GM12878 (cell line): Measurements from ENCODE around the gene CDK4. TPM values are rescaled to one million over a fixed set of nuclear protein-coding genes. Genes with fewer than 3 reads are reported as not detected.

Experiments used
- ATAC-seq: fragments of 200-7000 bp; cut with Tn5 transposase; 3 replicates; pipeline ENCODE4 v1.9.1; 2020; ENCODE audit warnings: mild to moderate bottlenecking, moderate library complexity
- BruUV-seq: library from RNA; stranded (reverse); fragments of 400-500 nt; replicated peaks from 2 replicates; lab custom pipeline; 2021; lab: Mats Ljungman, UMichigan
- CTCF ChIA-PET: fragments of 300-600 bp; sonication (Branson Sonifier 250); formaldehyde crosslinking; extraction: SDS; loops from one replicate; lab custom pipeline; 2021; ENCODE audit warnings: inconsistent platforms; lab: Yijun Ruan, JAX
- POLR2A ChIA-PET: fragments of 350-600 bp; formaldehyde crosslinking; extraction: SDS; loops from one replicate; lab custom pipeline; 2021; ENCODE audit warnings: inconsistent platforms; lab: Charles Lee
- RAD21 ChIA-PET: fragments of 300-600 bp; sonication (Branson Sonifier 250); formaldehyde crosslinking; loops from one replicate; lab custom pipeline; 2023; ENCODE audit warnings: antibody characterized with exemption; ENCODE audit not compliant: unreplicated experiment; lab: Charles Lee
- SMC1A ChIA-PET: fragments of 300-600 bp; sonication (Branson Sonifier 250); formaldehyde crosslinking; loops from one replicate; lab custom pipeline; 2023; ENCODE audit not compliant: unreplicated experiment, uncharacterized antibody; lab: Charles Lee
- DNase-seq: peaks from one replicate; pipeline ENCODE4 v3.0.0-alpha.2; 2011; ENCODE audit warnings: low read depth, low spot score
- FAIRE-seq: peaks from 3 replicates; lab custom pipeline; 2011; peaks lifted over from hg19 to GRCh38; lab: Jason Lieb, UNC
- H2AFZ ChIP-seq: 2 replicates; pipeline ENCODE4 v1.6.0; 2011; ENCODE audit warnings: low read depth, low read length, control low read depth; ENCODE audit not compliant: control insufficient read depth
- H3K27ac ChIP-seq: 2 replicates; pipeline ENCODE4 v1.5.1; 2011; ENCODE audit warnings: control low read depth; ENCODE audit not compliant: control insufficient read depth, insufficient read depth
- H3K27me3 ChIP-seq, 2 experiments: replicated peaks in 1 of 2; 2 replicates each; pipeline versions ENCODE4 v1.6.0 to v1.6.1; 2011; ENCODE audit warnings: low read length in 1 of 2; ENCODE audit not compliant: control insufficient read depth in 2 of 2, insufficient read depth in 2 of 2
- H3K36me3 ChIP-seq, 2 experiments: 2 replicates each; pipeline ENCODE4 v1.5.1; 2011; ENCODE audit warnings: low read length in 1 of 2; ENCODE audit not compliant: control insufficient read depth in 2 of 2, insufficient read depth in 2 of 2
- H3K4me1 ChIP-seq: 2 replicates; pipeline ENCODE4 v1.6.1; 2011; ENCODE audit warnings: mild to moderate bottlenecking, low read length, moderate library complexity, mixed read lengths; ENCODE audit not compliant: control insufficient read depth, insufficient read depth
- H3K4me2 ChIP-seq: 2 replicates; pipeline ENCODE4 v1.6.0; 2011; ENCODE audit warnings: control low read depth; ENCODE audit not compliant: control insufficient read depth, insufficient read depth
- H3K4me3 ChIP-seq: fragments of 200-600 bp; sonication (generic); 2 replicates; pipeline ENCODE4 v1.5.1; 2016
- H3K79me2 ChIP-seq: 2 replicates; pipeline ENCODE4 v1.6.0; 2011; ENCODE audit warnings: low read length; ENCODE audit not compliant: control insufficient read depth, insufficient read depth
- H3K9ac ChIP-seq: 2 replicates; pipeline ENCODE4 v1.8.0; 2011; ENCODE audit warnings: low read length, control low read depth, mixed read lengths; ENCODE audit not compliant: control insufficient read depth, insufficient read depth
- H3K9me3 ChIP-seq: replicated peaks from 3 replicates; pipeline ENCODE4 v1.5.1; 2011; ENCODE audit warnings: mild to moderate bottlenecking, low read length; ENCODE audit not compliant: control insufficient read depth, insufficient read depth
- H4K20me1 ChIP-seq: 2 replicates; pipeline ENCODE4 v1.6.0; 2011; ENCODE audit not compliant: control insufficient read depth, insufficient read depth
- BACH1 ChIP-seq: fragments of 450-650 bp; IDR thresholded peaks from 2 replicates; pipeline ENCODE4 v1.6.1; 2017; ENCODE audit warnings: mild to moderate bottlenecking, borderline replicate concordance
- EGR1 ChIP-seq, 2 experiments: IDR thresholded peaks; 1 replicate in 1 of 2; 2 replicates in 1 of 2; pipeline ENCODE4 v1.6.1; 2011 to 2012; ENCODE audit warnings: low read depth in 2 of 2, low read length in 2 of 2, borderline replicate concordance in 1 of 2, mild to moderate bottlenecking in 1 of 2, moderate library complexity in 1 of 2
- EZH2 ChIP-seq: IDR thresholded peaks from 2 replicates; pipeline ENCODE4 v1.6.1; 2012; ENCODE audit warnings: low read depth, mild to moderate bottlenecking, control low read depth, inconsistent platforms, low read length, borderline replicate concordance; ENCODE audit not compliant: control insufficient read depth
- FOXK2 ChIP-seq: fragments of 450-650 bp; IDR thresholded peaks from 2 replicates; pipeline ENCODE4 v1.6.1; 2017; ENCODE audit warnings: mild to moderate bottlenecking, moderate library complexity
- FOXM1 ChIP-seq: IDR thresholded peaks from 2 replicates; pipeline ENCODE4 v1.6.1; 2012; ENCODE audit warnings: low read depth, mild to moderate bottlenecking, inconsistent platforms, low read length, moderate library complexity
- GATAD2B ChIP-seq: fragments of 450-650 bp; conservative IDR thresholded peaks from 2 replicates; pipeline ENCODE4 v1.6.1; 2017; ENCODE audit warnings: low read depth, mild to moderate bottlenecking, moderate library complexity
- MAX ChIP-seq: IDR thresholded peaks from 2 replicates; pipeline ENCODE4 v1.6.1; 2012; ENCODE audit warnings: low read depth, low read length, improper control_type of control experiment
- MYC ChIP-seq: IDR thresholded peaks from 2 replicates; pipeline ENCODE4 v1.6.1; 2011; ENCODE audit warnings: mild to moderate bottlenecking, low read length, moderate library complexity, inconsistent platforms; ENCODE audit not compliant: insufficient read depth, insufficient replicate concordance, insufficient read length, severe bottlenecking
- NR2F1 ChIP-seq: fragments of 450-650 bp; conservative IDR thresholded peaks from 2 replicates; pipeline ENCODE4 v1.6.1; 2017; ENCODE audit warnings: mild to moderate bottlenecking
- PAX8 ChIP-seq: fragments of 450-650 bp; IDR thresholded peaks from 2 replicates; pipeline ENCODE4 v1.6.1; 2017; ENCODE audit warnings: mild to moderate bottlenecking, moderate library complexity
- RBBP5 ChIP-seq: fragments of 200-600 bp; sonication (generic); conservative IDR thresholded peaks from 2 replicates; pipeline ENCODE4 v1.6.1; 2016
- TAF1 ChIP-seq: IDR thresholded peaks from 2 replicates; pipeline ENCODE4 v1.6.1; 2011; ENCODE audit warnings: mild to moderate bottlenecking, low read depth, low read length, borderline replicate concordance
- TARDBP ChIP-seq: IDR thresholded peaks from 2 replicates; pipeline ENCODE4 v1.6.1; 2016; ENCODE audit warnings: borderline replicate concordance
- USF1 ChIP-seq: IDR thresholded peaks from 2 replicates; pipeline ENCODE4 v1.6.1; 2011; ENCODE audit warnings: borderline replicate concordance, low read depth, mild to moderate bottlenecking, moderate library complexity, mixed read lengths, low read length; ENCODE audit not compliant: insufficient read depth; ENCODE audit errors: extremely low read length
- ZNF622 ChIP-seq: fragments of 450-650 bp; IDR thresholded peaks from 2 replicates; pipeline ENCODE4 v1.6.1; 2017; ENCODE audit warnings: mild to moderate bottlenecking, inconsistent platforms
- WGBS: methylation state at CpG from one replicate; pipeline ENCODE4 v1.1.6; 2016; ENCODE audit warnings: low lambda C conversion rate; ENCODE audit not compliant: insufficient replicate concordance, insufficient coverage; ENCODE audit errors: missing lambda C conversion rate; 5-methylcytosine and 5-hydroxymethylcytosine counted together
- in situ Hi-C: fragments of 300-500 bp; cut with MboI; formaldehyde crosslinking; loops from 9 replicates; pipeline ENCODE4 v1.14.3; 2018; ENCODE audit warnings: mixed read lengths
- intact Hi-C: fragments of 100-400 bp; cut with micrococcal nuclease; formaldehyde crosslinking; loops from one replicate; pipeline ENCODE4 v1.14.2; 2022; ENCODE audit not compliant: unreplicated experiment
- polyA plus RNA-seq, 11 experiments: library from polyadenylated mRNA; depleted of rRNA in 4 of 11; unstranded in 6 of 11; stranded (reverse) in 5 of 11; fragments of >200 nt; fragmentation: Nextera tagmentation in 4 of 11; fragmentation: Illumina TruSeq in 1 of 11; extraction: Ambion mirVana in 4 of 11; extraction: Trizol in 1 of 11; gene quantifications; 1 replicate in 1 of 11; 2 replicates in 10 of 11; pipeline versions ENCODE4 v1.2.1 to v1.2.3, GENCODE V29; 2011 to 2016; ENCODE audit warnings: inconsistent platforms in 2 of 11, missing spikeins in 2 of 11, low read depth in 1 of 11
- total RNA-seq, 4 experiments: library from RNA; depleted of rRNA in 3 of 4; stranded (reverse); fragments of >200 nt in 3 of 4; fragmentation: Illumina TruSeq in 1 of 4; extraction: Trizol in 1 of 4; gene quantifications; 2 replicates each; pipeline versions ENCODE4 v1.2.1 to v1.2.3, GENCODE V29; 2013 to 2021
- TF ChIP-seq, protein P1 (sequence below): fragments of 450-650 bp; conservative IDR thresholded peaks from 2 replicates; pipeline ENCODE4 v1.6.1; 2017; ENCODE audit warnings: mild to moderate bottlenecking, moderate library complexity

CDK4 gene
- total and polyA plus RNA-seq, 10 of the 15 experiments (the other 5 are each of a cell fraction or from before 2014, with no cell fraction given): 26.1 to 385 (median 221) TPM

DNA sequence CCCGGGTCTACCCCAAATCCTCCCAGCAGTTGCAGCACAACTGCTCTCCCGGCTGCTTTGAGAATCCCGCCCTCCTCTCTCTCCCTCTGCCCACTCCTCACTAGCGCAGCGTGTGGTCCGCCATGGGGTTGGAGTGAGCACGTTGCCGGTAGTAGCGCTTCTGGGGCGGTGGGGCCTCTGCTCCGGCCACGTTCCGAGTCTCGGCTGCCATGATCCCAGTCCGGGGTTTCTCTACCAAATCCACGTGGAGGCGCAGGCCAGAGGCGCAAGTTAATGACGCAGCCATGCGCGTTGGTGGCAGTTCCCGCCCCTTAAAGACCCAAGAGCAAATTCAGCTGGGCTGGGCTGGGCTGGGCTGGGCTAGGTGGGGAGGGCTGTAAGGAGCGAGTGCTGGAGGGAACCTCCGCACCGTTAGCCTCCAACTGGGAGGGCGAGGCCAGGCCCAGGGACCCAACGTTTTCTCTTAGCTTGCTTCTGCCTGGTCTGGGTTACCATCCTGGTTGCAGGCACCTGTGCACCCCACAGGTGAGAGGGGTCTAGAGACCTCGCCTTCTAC lies 19.8 kb upstream of the CDK4 start, which contains the start of gene METTL1 (continued):
- TF ChIP-seq USF1: peak; percentile 57
- no peak for TF ChIP-seq ZNF622
- TF ChIP-seq MAX: peak; percentile 100
- 0 out of 2 replicates have a peak, but pooled peaks have one; percentile 43 for TF ChIP-seq GATAD2B
- TF ChIP-seq EZH2: no peak
- 0 out of 2 replicates have a peak, but pooled peaks have one; percentile 21 for TF ChIP-seq TARDBP

- H2AFZ ChIP-seq: peak overlapping the region; percentile 90
- peak overlapping the region; percentile 99 for H3K4me2 ChIP-seq
- peaks cover 0 to 4% of the 10 kb centered on the region in 2 experiments; a peak in 2 of 4 replicates for H3K36me3 ChIP-seq
- TSS peak; percentile 81 for BruUV-seq
- ChIA-PET CTCF (interaction anchor here (1.0 to 7.3 kb wide), 6 partner anchors 10 to 16 kb away, joined by 4 to 62 read pairs (median 7); partner anchors contain the start of genes MARCHF9 and TSFM), SMC1A (interaction anchor here (0.7 to 0.8 kb wide), 2 partner anchors 10 to 15 kb away, joined by 3 to 4 read pairs; no protein-coding TSS in a partner anchor), POLR2A (interaction anchor here (0.8 to 1.9 kb wide), 6 partner anchors 12 to 127 kb away, joined by 3 to 11 read pairs (median 4); partner anchors contain the start of gene TSFM), RAD21 (interaction anchor here (1.2 kb wide), 1 partner anchor 15 kb away, joined by 6 read pairs; no protein-coding TSS in a partner anchor)
- ATAC-seq (peak; percentile 83), FAIRE-seq (peak; percentile 89), DNase-seq (peak; percentile 74)
- no peaks in the 10 kb centered on the region for H3K9me3 ChIP-seq
- no peaks in the 10 kb centered on the region for H4K20me1 ChIP-seq
- H3K9ac ChIP-seq: peak overlapping the region; percentile 83
- WGBS: under 1% methylated on average over 16 of the region's 16 CpGs
- in situ Hi-C loops (no loop called here), intact Hi-C loops (no loop called here)
- H3K27ac ChIP-seq: peak overlapping the region; percentile 82
- peaks cover 5% of the 10 kb centered on the region for H3K4me1 ChIP-seq
- H3K27me3 ChIP-seq: peaks cover 0 to 2% of the 10 kb centered on the region in 2 experiments; a peak in 1 of 4 replicates
- no peaks in the 10 kb centered on the region for H3K79me2 ChIP-seq
- peak overlapping the region; percentile 90 for H3K4me3 ChIP-seq
- TF ChIP-seq RBBP5 (no peak), TARDBP (0 out of 2 replicates have a peak, but pooled peaks have one; percentile 4), FOXM1 (no peak), TAF1 (no peak), FOXK2 (no peak), BACH1 (peak; percentile 2; the same call in 1 of the 2 replicates), PAX8 (no peak), NR2F1 (0 out of 2 replicates have a peak, but pooled peaks have one; percentile 5), EGR1 (IDR thresholded peaks at IDR 0.05; ENCODE audit: borderline replicate concordance in 1 of 2, low read depth in 2 of 2, low read length in 2 of 2) (peak in 1 of 2 experiments; percentile 48; a peak in 1 of 3 replicates), MYC (no peak)
- TF ChIP-seq, protein P1, sequence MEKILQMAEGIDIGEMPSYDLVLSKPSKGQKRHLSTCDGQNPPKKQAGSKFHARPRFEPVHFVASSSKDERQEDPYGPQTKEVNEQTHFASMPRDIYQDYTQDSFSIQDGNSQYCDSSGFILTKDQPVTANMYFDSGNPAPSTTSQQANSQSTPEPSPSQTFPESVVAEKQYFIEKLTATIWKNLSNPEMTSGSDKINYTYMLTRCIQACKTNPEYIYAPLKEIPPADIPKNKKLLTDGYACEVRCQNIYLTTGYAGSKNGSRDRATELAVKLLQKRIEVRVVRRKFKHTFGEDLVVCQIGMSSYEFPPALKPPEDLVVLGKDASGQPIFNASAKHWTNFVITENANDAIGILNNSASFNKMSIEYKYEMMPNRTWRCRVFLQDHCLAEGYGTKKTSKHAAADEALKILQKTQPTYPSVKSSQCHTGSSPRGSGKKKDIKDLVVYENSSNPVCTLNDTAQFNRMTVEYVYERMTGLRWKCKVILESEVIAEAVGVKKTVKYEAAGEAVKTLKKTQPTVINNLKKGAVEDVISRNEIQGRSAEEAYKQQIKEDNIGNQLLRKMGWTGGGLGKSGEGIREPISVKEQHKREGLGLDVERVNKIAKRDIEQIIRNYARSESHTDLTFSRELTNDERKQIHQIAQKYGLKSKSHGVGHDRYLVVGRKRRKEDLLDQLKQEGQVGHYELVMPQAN: no peak
Measured at GRCh38 chr12:57771236-57771872, 19.2 kb upstream of the CDK4 start.
